GM23338 (cell line): ENCODE results near the gene LRRC3. TPM values are rescaled to one million over a fixed set of nuclear protein-coding genes. Genes with fewer than 3 reads are reported as not detected.

Source experiments
- ATAC-seq: fragments of 200-7000 bp; cut with Tn5 transposase; 3 replicates; pipeline ENCODE4 v1.9.1; 2020
- DNase-seq: peaks from one replicate; pipeline ENCODE4 v3.0.0-alpha.2; 2015; ENCODE audit warnings: low spot score
- H2AFZ ChIP-seq: fragments of 200-600 bp; sonication (generic); 2 replicates; pipeline ENCODE4 v1.8.0; 2016; ENCODE audit warnings: antibody characterized with exemption, mild to moderate bottlenecking, moderate library complexity
- H3F3A ChIP-seq: fragments of 200-600 bp; sonication (generic); replicated peaks from 2 replicates; pipeline ENCODE4 v1.8.0; 2017; ENCODE audit warnings: antibody characterized with exemption, mixed run types, low read depth
- H3K27ac ChIP-seq: fragments of 200-600 bp; sonication (generic); 2 replicates; pipeline ENCODE4 v1.6.1; 2016; ENCODE audit warnings: low read depth
- H3K27me3 ChIP-seq: fragments of 200-600 bp; sonication (generic); 2 replicates; pipeline ENCODE4 v1.8.0; 2016; ENCODE audit warnings: mild to moderate bottlenecking, mixed run types, moderate library complexity; ENCODE audit not compliant: insufficient read depth
- H3K36me3 ChIP-seq: fragments of 200-600 bp; sonication (generic); 2 replicates; pipeline ENCODE4 v1.8.0; 2016; ENCODE audit warnings: mild to moderate bottlenecking; ENCODE audit not compliant: insufficient read depth
- H3K4me1 ChIP-seq: fragments of 200-600 bp; sonication (generic); 2 replicates; pipeline ENCODE4 v1.8.0; 2016; ENCODE audit warnings: mild to moderate bottlenecking, moderate library complexity; ENCODE audit not compliant: insufficient read depth
- H3K4me2 ChIP-seq: fragments of 200-600 bp; sonication (generic); 2 replicates; pipeline ENCODE4 v1.7.1; 2017; ENCODE audit warnings: mixed run types
- H3K4me3 ChIP-seq: fragments of 200-600 bp; sonication (generic); 2 replicates; pipeline ENCODE4 v1.6.1; 2016; ENCODE audit warnings: mixed run types
- H3K79me2 ChIP-seq: fragments of 200-600 bp; sonication (generic); replicated peaks from 2 replicates; pipeline ENCODE4 v1.8.0; 2017; ENCODE audit warnings: mild to moderate bottlenecking; ENCODE audit not compliant: insufficient read depth
- H3K9me2 ChIP-seq: fragments of 200-600 bp; sonication (generic); 2 replicates; pipeline ENCODE4 v1.8.0; 2017; ENCODE audit not compliant: insufficient read depth
- H4K20me1 ChIP-seq: fragments of 200-600 bp; sonication (generic); replicated peaks from 2 replicates; pipeline ENCODE4 v1.8.0; 2017; ENCODE audit warnings: mild to moderate bottlenecking; ENCODE audit not compliant: insufficient read depth
- H3K27ac Mint-ChIP-seq: 2 replicates; pipeline ENCODE4 v1.8.0; 2020; ENCODE audit warnings: inconsistent platforms, mild to moderate bottlenecking, moderate library complexity, mixed read lengths
- H3K27me3 Mint-ChIP-seq: 3 replicates; pipeline ENCODE4 v1.8.0; 2022; ENCODE audit warnings: low read depth, mild to moderate bottlenecking, moderate library complexity, mixed read lengths, inconsistent platforms; ENCODE audit not compliant: insufficient read depth, poor library complexity
- H3K36me3 Mint-ChIP-seq: 3 replicates; pipeline ENCODE4 v1.8.0; 2021; ENCODE audit warnings: low read depth, mild to moderate bottlenecking, inconsistent platforms, moderate library complexity, mixed read lengths
- H3K4me1 Mint-ChIP-seq: 3 replicates; pipeline ENCODE4 v1.8.0; 2020; ENCODE audit warnings: mild to moderate bottlenecking, inconsistent platforms, mixed read lengths
- H3K4me3 Mint-ChIP-seq: 3 replicates; pipeline ENCODE4 v1.8.0; 2021; ENCODE audit warnings: moderate library complexity, mild to moderate bottlenecking, inconsistent platforms, mixed read lengths
- H3K9me3 Mint-ChIP-seq: 3 replicates; pipeline ENCODE4 v1.8.0; 2020; ENCODE audit warnings: moderate library complexity, mild to moderate bottlenecking, inconsistent platforms, mixed read lengths
- EZH2 ChIP-seq: fragments of 200-600 bp; sonication (generic); IDR thresholded peaks from one replicate; pipeline ENCODE4 v1.8.0; 2017; ENCODE audit warnings: antibody characterized with exemption, mild to moderate bottlenecking, low read depth; ENCODE audit not compliant: unreplicated experiment
- EZH2phosphoT487 ChIP-seq: fragments of 200-600 bp; sonication (generic); IDR thresholded peaks from one replicate; pipeline ENCODE4 v1.8.1; 2018; ENCODE audit warnings: antibody characterized with exemption; ENCODE audit not compliant: unreplicated experiment
- JUNB ChIP-seq: IDR thresholded peaks from one replicate; pipeline ENCODE4 v1.6.1; 2016; ENCODE audit warnings: antibody characterized with exemption; ENCODE audit not compliant: unreplicated experiment
- POLR2AphosphoS5 ChIP-seq: IDR thresholded peaks from 2 replicates; pipeline ENCODE4 v1.6.1; 2016; ENCODE audit warnings: antibody characterized with exemption, low read depth
- ZNF114 ChIP-seq: fragments of 250-450 bp; sonication (Bioruptor Pico); IDR thresholded peaks from 2 replicates; pipeline ENCODE4 v1.5.0; 2020; ENCODE audit warnings: mild to moderate bottlenecking, moderate library complexity
- ZNF331 ChIP-seq: fragments of 250-450 bp; sonication (Bioruptor Pico); IDR thresholded peaks from 2 replicates; pipeline ENCODE4 v1.5.0; 2020; ENCODE audit warnings: low read depth, mild to moderate bottlenecking, moderate library complexity
- polyA plus RNA-seq: library from polyadenylated mRNA; unstranded; fragments of >200 nt; fragmentation: Nextera tagmentation; extraction: Ambion mirVana; gene quantifications from 2 replicates; pipeline ENCODE4 v1.2.1, GENCODE V29; 2016
- total RNA-seq: library from RNA; depleted of rRNA; stranded (reverse); fragments of >200 nt; shearing (Covaris generic); gene quantifications from 2 replicates; pipeline ENCODE4 v1.2.3, GENCODE V29; 2014
- TF ChIP-seq, protein P1 (sequence below): IDR thresholded peaks from 2 replicates; pipeline ENCODE4 v1.6.1; 2016; ENCODE audit warnings: antibody characterized with exemption
- TF ChIP-seq, protein P2 (sequence below): IDR thresholded peaks from one replicate; pipeline ENCODE4 v1.6.1; 2018; ENCODE audit warnings: antibody characterized with exemption; ENCODE audit not compliant: unreplicated experiment
- TF ChIP-seq, protein P3 (sequence below), 2 experiments: fragments of 200-600 bp in 1 of 2; sonication (generic) in 1 of 2; conservative IDR thresholded peaks; 2 replicates each; pipeline versions ENCODE4 v1.5.1 to v1.6.1; 2016 to 2017; ENCODE audit warnings: antibody characterized with exemption in 2 of 2, low read depth in 2 of 2, mild to moderate bottlenecking in 2 of 2, moderate library complexity in 1 of 2

Gene LRRC3
- total and polyA plus RNA-seq, 2 experiments from 2014 or later, result 0.95 to 6.8 TPM

DNA sequence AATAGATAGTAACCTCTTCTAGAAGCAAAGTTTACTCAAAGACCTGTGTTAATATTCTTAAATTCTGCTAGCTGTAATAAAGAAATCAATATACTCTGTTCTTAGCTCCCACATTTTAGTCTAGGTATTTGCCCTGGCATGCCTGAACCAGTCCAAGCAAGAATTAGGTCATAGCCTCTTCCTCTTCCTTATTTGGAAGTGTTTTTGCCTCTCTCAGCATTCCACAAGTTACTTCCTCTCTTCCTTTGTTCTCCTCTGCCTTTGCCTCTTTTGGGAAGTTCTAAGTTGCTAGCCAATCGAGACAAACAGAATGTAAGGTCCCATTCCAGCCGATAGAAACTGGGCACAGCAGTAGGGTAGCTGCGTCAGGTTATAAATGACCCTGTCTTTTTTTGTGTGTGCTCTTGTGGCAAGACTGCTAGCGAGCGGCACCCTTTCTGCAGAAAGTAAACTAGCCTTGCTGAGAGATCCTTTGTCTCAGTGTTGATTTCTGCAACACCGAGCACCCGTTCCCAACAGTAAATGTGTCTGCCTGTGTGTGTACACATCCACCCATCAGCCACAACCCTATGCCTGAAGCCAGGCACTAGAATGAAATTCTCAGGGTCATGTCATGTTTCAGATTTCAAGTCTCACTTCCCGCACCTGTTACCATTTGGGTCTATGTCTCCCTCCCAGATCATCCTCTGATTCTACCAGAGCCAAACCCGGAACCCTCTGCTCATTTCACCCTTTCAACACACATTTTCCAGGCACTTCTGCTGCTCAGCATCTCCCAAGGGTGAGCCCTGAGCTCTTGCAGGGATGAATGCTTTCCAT is 37.5 kb downstream of the LRRC3 start:
- peaks cover 48% of the 10 kb centered on the region for H3K9me3 Mint-ChIP-seq
- Histone ChIP-seq H2AFZ (no peak overlapping the region), H3K9me2 (no peaks in the 10 kb centered on the region), H3K27ac (0 out of 2 replicates have a peak overlapping the region, but pooled peaks have one; percentile 22), H3K4me1 (peaks cover 6% of the 10 kb centered on the region; the same call in 1 of the 2 replicates), H3K79me2 (peaks cover 15% of the 10 kb centered on the region), H3K27me3 (no peaks in the 10 kb centered on the region), H3F3A (no peaks in the 10 kb centered on the region), H3K4me2 (no peak overlapping the region), H3K36me3 (peaks cover 5% of the 10 kb centered on the region; the same call in 1 of the 2 replicates), H3K4me3 (no peak overlapping the region), H4K20me1 (no peaks in the 10 kb centered on the region; the same call in 1 of the 2 replicates)
- H3K4me1 Mint-ChIP-seq, result peaks cover 17% of the 10 kb centered on the region
- peaks cover 4% of the 10 kb centered on the region for H3K27me3 Mint-ChIP-seq
- no peak overlapping the region for H3K27ac Mint-ChIP-seq
- no peak overlapping the region for H3K4me3 Mint-ChIP-seq
- H3K36me3 Mint-ChIP-seq, result peaks cover 51% of the 10 kb centered on the region
- no peak for ATAC-seq
- no peak for DNase-seq
- TF ChIP-seq, protein P1, sequence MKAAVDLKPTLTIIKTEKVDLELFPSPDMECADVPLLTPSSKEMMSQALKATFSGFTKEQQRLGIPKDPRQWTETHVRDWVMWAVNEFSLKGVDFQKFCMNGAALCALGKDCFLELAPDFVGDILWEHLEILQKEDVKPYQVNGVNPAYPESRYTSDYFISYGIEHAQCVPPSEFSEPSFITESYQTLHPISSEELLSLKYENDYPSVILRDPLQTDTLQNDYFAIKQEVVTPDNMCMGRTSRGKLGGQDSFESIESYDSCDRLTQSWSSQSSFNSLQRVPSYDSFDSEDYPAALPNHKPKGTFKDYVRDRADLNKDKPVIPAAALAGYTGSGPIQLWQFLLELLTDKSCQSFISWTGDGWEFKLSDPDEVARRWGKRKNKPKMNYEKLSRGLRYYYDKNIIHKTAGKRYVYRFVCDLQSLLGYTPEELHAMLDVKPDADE, result no peak
- TF ChIP-seq ZNF114 (CRISPR knock-in tag), result no peak
- TF ChIP-seq, protein P2, sequence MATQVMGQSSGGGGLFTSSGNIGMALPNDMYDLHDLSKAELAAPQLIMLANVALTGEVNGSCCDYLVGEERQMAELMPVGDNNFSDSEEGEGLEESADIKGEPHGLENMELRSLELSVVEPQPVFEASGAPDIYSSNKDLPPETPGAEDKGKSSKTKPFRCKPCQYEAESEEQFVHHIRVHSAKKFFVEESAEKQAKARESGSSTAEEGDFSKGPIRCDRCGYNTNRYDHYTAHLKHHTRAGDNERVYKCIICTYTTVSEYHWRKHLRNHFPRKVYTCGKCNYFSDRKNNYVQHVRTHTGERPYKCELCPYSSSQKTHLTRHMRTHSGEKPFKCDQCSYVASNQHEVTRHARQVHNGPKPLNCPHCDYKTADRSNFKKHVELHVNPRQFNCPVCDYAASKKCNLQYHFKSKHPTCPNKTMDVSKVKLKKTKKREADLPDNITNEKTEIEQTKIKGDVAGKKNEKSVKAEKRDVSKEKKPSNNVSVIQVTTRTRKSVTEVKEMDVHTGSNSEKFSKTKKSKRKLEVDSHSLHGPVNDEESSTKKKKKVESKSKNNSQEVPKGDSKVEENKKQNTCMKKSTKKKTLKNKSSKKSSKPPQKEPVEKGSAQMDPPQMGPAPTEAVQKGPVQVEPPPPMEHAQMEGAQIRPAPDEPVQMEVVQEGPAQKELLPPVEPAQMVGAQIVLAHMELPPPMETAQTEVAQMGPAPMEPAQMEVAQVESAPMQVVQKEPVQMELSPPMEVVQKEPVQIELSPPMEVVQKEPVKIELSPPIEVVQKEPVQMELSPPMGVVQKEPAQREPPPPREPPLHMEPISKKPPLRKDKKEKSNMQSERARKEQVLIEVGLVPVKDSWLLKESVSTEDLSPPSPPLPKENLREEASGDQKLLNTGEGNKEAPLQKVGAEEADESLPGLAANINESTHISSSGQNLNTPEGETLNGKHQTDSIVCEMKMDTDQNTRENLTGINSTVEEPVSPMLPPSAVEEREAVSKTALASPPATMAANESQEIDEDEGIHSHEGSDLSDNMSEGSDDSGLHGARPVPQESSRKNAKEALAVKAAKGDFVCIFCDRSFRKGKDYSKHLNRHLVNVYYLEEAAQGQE, result no peak

GRCh38 chr21:44494418-44494817 is 39.1 kb downstream of the LRRC3 start:
- peaks cover 45% of the 10 kb centered on the region for H3K9me3 Mint-ChIP-seq
- no peak overlapping the region for H2AFZ ChIP-seq
- H3K4me1 Mint-ChIP-seq, result peaks cover 24% of the 10 kb centered on the region
- no peak for TF ChIP-seq ZNF114 (CRISPR knock-in tag)
- no peak for TF ChIP-seq EZH2phosphoT487
- TF ChIP-seq, protein P3, sequence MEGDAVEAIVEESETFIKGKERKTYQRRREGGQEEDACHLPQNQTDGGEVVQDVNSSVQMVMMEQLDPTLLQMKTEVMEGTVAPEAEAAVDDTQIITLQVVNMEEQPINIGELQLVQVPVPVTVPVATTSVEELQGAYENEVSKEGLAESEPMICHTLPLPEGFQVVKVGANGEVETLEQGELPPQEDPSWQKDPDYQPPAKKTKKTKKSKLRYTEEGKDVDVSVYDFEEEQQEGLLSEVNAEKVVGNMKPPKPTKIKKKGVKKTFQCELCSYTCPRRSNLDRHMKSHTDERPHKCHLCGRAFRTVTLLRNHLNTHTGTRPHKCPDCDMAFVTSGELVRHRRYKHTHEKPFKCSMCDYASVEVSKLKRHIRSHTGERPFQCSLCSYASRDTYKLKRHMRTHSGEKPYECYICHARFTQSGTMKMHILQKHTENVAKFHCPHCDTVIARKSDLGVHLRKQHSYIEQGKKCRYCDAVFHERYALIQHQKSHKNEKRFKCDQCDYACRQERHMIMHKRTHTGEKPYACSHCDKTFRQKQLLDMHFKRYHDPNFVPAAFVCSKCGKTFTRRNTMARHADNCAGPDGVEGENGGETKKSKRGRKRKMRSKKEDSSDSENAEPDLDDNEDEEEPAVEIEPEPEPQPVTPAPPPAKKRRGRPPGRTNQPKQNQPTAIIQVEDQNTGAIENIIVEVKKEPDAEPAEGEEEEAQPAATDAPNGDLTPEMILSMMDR (conservative IDR thresholded peaks at IDR 0.05; ENCODE audit: low read depth in 2 of 2), result no peak
- TF ChIP-seq JUNB, result no peak
- TF ChIP-seq, protein P2, result no peak
- no peak for TF ChIP-seq EZH2
- TF ChIP-seq ZNF331 (CRISPR knock-in tag), result no peak
- no peak for TF ChIP-seq POLR2AphosphoS5

More at GRCh38 chr21:44494418-44494817, 39.1 kb downstream of the LRRC3 start:
- Mint-ChIP-seq H3K27me3 (peaks cover 5% of the 10 kb centered on the region), H3K27ac (no peak overlapping the region), H3K4me3 (no peak overlapping the region), H3K36me3 (peaks cover 48% of the 10 kb centered on the region)
- Histone ChIP-seq H3K79me2 (peaks cover 2% of the 10 kb centered on the region; the same call in 1 of the 2 replicates), H3K4me3 (no peak overlapping the region), H3K4me1 (peaks cover 6% of the 10 kb centered on the region; the same call in 1 of the 2 replicates), H3K4me2 (no peak overlapping the region), H4K20me1 (no peaks in the 10 kb centered on the region; the same call in 1 of the 2 replicates), H3K27me3 (no peaks in the 10 kb centered on the region), H3K9me2 (no peaks in the 10 kb centered on the region), H3F3A (no peaks in the 10 kb centered on the region), H3K27ac (no peak overlapping the region), H3K36me3 (peaks cover 5% of the 10 kb centered on the region; the same call in 1 of the 2 replicates)
- no peak for DNase-seq
- no peak for ATAC-seq
